IMR-90 (cell line): ENCODE data around the gene PBX4. TPM values are rescaled to one million over a fixed set of nuclear protein-coding genes. Genes with fewer than 3 reads are reported as not detected.

Experiments used
- ATAC-seq: fragments of 200-7000 bp; cut with Tn5 transposase; 2 replicates; pipeline ENCODE4 v1.9.1; 2020; ENCODE audit warnings: low read depth, mild to moderate bottlenecking, moderate library complexity
- BruUV-seq: library from RNA; stranded (reverse); fragments of 400-500 nt; replicated peaks from 2 replicates; lab custom pipeline; 2021; lab: Mats Ljungman, UMichigan
- CTCF ChIA-PET: fragments of 300-600 bp; formaldehyde crosslinking; extraction: SDS; loops from one replicate; lab custom pipeline; 2021; ENCODE audit warnings: antibody characterized with exemption; lab: Yijun Ruan, JAX
- POLR2A ChIA-PET: fragments of 300-600 bp; sonication (Branson Sonifier 250); formaldehyde crosslinking; loops from one replicate; lab custom pipeline; 2022; ENCODE audit warnings: antibody characterized with exemption; ENCODE audit not compliant: unreplicated experiment; lab: Charles Lee
- DNase-seq: peaks from one replicate; pipeline ENCODE4 v3.0.0; 2013
- H2AFZ ChIP-seq: replicated peaks from 2 replicates; pipeline ENCODE3; 2013; ENCODE audit warnings: low read length, mild to moderate bottlenecking; ENCODE audit not compliant: poor library complexity
- H2AK5ac ChIP-seq: 2 replicates; pipeline ENCODE4 v1.6.1; 2013; ENCODE audit warnings: low read depth, low read length, inconsistent platforms
- H2AK9ac ChIP-seq: replicated peaks from 2 replicates; pipeline ENCODE3; 2013; ENCODE audit warnings: mild to moderate bottlenecking, low read depth, low read length, moderate library complexity; ENCODE audit not compliant: poor library complexity
- H2BK120ac ChIP-seq: 2 replicates; pipeline ENCODE4 v1.6.1; 2013; ENCODE audit warnings: low read depth, low read length, inconsistent platforms
- H2BK15ac ChIP-seq: 3 replicates; pipeline ENCODE4 v1.6.1; 2013; ENCODE audit warnings: low read depth, low read length, inconsistent platforms
- H2BK20ac ChIP-seq: 2 replicates; pipeline ENCODE4 v1.6.1; 2013; ENCODE audit warnings: low read depth, mild to moderate bottlenecking, inconsistent platforms, low read length, moderate library complexity
- H2BK5ac ChIP-seq: 2 replicates; pipeline ENCODE4 v1.6.1; 2013; ENCODE audit warnings: mild to moderate bottlenecking, low read depth, low read length, inconsistent platforms; ENCODE audit not compliant: poor library complexity, severe bottlenecking
- H3K14ac ChIP-seq: replicated peaks from 2 replicates; pipeline ENCODE4 v1.6.1; 2013; ENCODE audit warnings: low read depth, low read length, inconsistent platforms
- H3K18ac ChIP-seq: 2 replicates; pipeline ENCODE4 v1.6.1; 2013; ENCODE audit warnings: low read depth, low read length, control low read depth
- H3K23ac ChIP-seq: 2 replicates; pipeline ENCODE4 v1.6.1; 2013; ENCODE audit warnings: low read depth, low read length, inconsistent platforms
- H3K27ac ChIP-seq: 2 replicates; pipeline ENCODE4 v1.5.1; 2013; ENCODE audit warnings: mild to moderate bottlenecking, control low read depth, low read length; ENCODE audit not compliant: insufficient read depth
- H3K27me3 ChIP-seq: 2 replicates; pipeline ENCODE4 v1.6.1; 2013; ENCODE audit warnings: low read length; ENCODE audit not compliant: control insufficient read depth, insufficient read depth
- H3K36me3 ChIP-seq: 2 replicates; pipeline ENCODE4 v1.6.1; 2013; ENCODE audit warnings: low read length, mixed read lengths; ENCODE audit not compliant: control insufficient read depth, insufficient read depth
- H3K4ac ChIP-seq: 2 replicates; pipeline ENCODE4 v1.6.1; 2013; ENCODE audit warnings: low read depth, low read length, inconsistent platforms
- H3K4me1 ChIP-seq: 2 replicates; pipeline ENCODE4 v1.6.1; 2013; ENCODE audit warnings: low read length, mixed read lengths; ENCODE audit not compliant: control insufficient read depth, insufficient read depth
- H3K4me2 ChIP-seq: 2 replicates; pipeline ENCODE4 v1.6.1; 2013; ENCODE audit warnings: low read depth, mild to moderate bottlenecking, control low read depth, low read length, moderate library complexity
- H3K4me3 ChIP-seq: 2 replicates; pipeline ENCODE4 v1.5.1; 2013; ENCODE audit warnings: low read depth, mild to moderate bottlenecking, control low read depth, low read length, moderate library complexity; ENCODE audit not compliant: insufficient read depth
- H3K56ac ChIP-seq: 2 replicates; pipeline ENCODE4 v1.6.1; 2013; ENCODE audit warnings: low read length, inconsistent platforms; ENCODE audit not compliant: insufficient read depth; ENCODE audit errors: extremely low read depth
- H3K79me1 ChIP-seq, 2 experiments: 2 replicates each; pipeline ENCODE4 v1.6.1; 2013; ENCODE audit warnings: low read length in 2 of 2, inconsistent platforms in 1 of 2, low read depth in 1 of 2
- H3K9ac ChIP-seq: 2 replicates; pipeline ENCODE4 v1.6.1; 2013; ENCODE audit warnings: low read depth, low read length, control low read depth
- H3K9me1 ChIP-seq: 2 replicates; pipeline ENCODE4 v1.6.1; 2013; ENCODE audit warnings: low read length, inconsistent platforms; ENCODE audit not compliant: insufficient read depth
- H3K9me3 ChIP-seq: 2 replicates; pipeline ENCODE4 v1.6.1; 2013; ENCODE audit warnings: low read length; ENCODE audit not compliant: control insufficient read depth, insufficient read depth
- H4K20me1 ChIP-seq: 2 replicates; pipeline ENCODE4 v1.6.1; 2013; ENCODE audit warnings: low read length, inconsistent platforms; ENCODE audit not compliant: insufficient read depth
- H4K5ac ChIP-seq: 2 replicates; pipeline ENCODE4 v1.6.1; 2013; ENCODE audit warnings: mild to moderate bottlenecking, low read depth, low read length, control low read depth
- H4K8ac ChIP-seq, 2 experiments: 2 replicates each; pipeline ENCODE4 v1.6.1; 2013; ENCODE audit warnings: low read depth in 2 of 2, low read length in 2 of 2, control low read depth in 1 of 2, inconsistent platforms in 1 of 2
- H4K91ac ChIP-seq: 2 replicates; pipeline ENCODE4 v1.6.1; 2013; ENCODE audit warnings: low read depth, low read length, inconsistent platforms; ENCODE audit not compliant: insufficient read depth
- BHLHE40 ChIP-seq: fragments of 150-350 bp; IDR thresholded peaks from 2 replicates; pipeline ENCODE4 v1.6.1; 2016; ENCODE audit warnings: mild to moderate bottlenecking, low read depth, low read length
- CEBPB ChIP-seq: IDR thresholded peaks from 2 replicates; pipeline ENCODE4 v1.6.1; 2012; ENCODE audit warnings: low read depth, low read length, improper control_type of control experiment
- FOS ChIP-seq: fragments of 150-350 bp; IDR thresholded peaks from 2 replicates; pipeline ENCODE4 v1.6.1; 2016; ENCODE audit warnings: low read depth, low read length
- MAFK ChIP-seq: IDR thresholded peaks from 2 replicates; pipeline ENCODE4 v1.6.1; 2012; ENCODE audit warnings: low read depth, low read length, improper control_type of control experiment
- RAD21 ChIP-seq: IDR thresholded peaks from 2 replicates; pipeline ENCODE4 v1.6.1; 2012; ENCODE audit warnings: low read length, improper control_type of control experiment
- RCOR1 ChIP-seq: IDR thresholded peaks from 2 replicates; pipeline ENCODE4 v1.6.1; 2012; ENCODE audit warnings: mild to moderate bottlenecking, low read length, improper control_type of control experiment; ENCODE audit not compliant: insufficient replicate concordance
- SMC3 ChIP-seq: fragments of 150-350 bp; IDR thresholded peaks from 2 replicates; pipeline ENCODE4 v1.6.1; 2016; ENCODE audit warnings: low read depth, mild to moderate bottlenecking, antibody characterized with exemption, low read length, moderate library complexity
- WGBS, 2 experiments: methylation state at CpG; one replicate each; pipeline versions ENCODE4 v1.1.5 to v1.1.7; 2013; ENCODE audit warnings: missing lambda C conversion rate in 2 of 2; ENCODE audit not compliant: insufficient read length in 1 of 2; ENCODE audit errors: extremely low coverage in 2 of 2; 5-methylcytosine and 5-hydroxymethylcytosine counted together
- dilution Hi-C: fragments of 300-500 bp; cut with HindIII; formaldehyde crosslinking; loops from one replicate; pipeline ENCODE4 v1.14.3; 2018; ENCODE audit warnings: low sequenced_read_pairs; ENCODE audit not compliant: unreplicated experiment
- in situ Hi-C: fragments of 300-500 bp; cut with MboI; formaldehyde crosslinking; loops from 3 replicates; pipeline ENCODE4 v1.14.3; 2019; ENCODE audit warnings: low sequenced_read_pairs, inconsistent platforms, mixed read lengths
- intact Hi-C: fragments of 100-400 bp; cut with micrococcal nuclease; formaldehyde crosslinking; loops from 2 replicates; pipeline ENCODE4 v1.10.0; 2022
- polyA plus RNA-seq, 3 experiments: library from polyadenylated mRNA; depleted of rRNA; stranded (reverse); fragments of >200 nt; gene quantifications; 2 replicates each; pipeline ENCODE4 v1.2.3, GENCODE V29; 2012; ENCODE audit warnings: low replicate concordance in 1 of 3
- total RNA-seq: library from RNA; depleted of rRNA; stranded (reverse); fragments of >200 nt; gene quantifications from 2 replicates; pipeline ENCODE4 v1.2.3, GENCODE V29; 2012
- TF ChIP-seq, protein P1 (sequence below): fragments of 150-350 bp; IDR thresholded peaks from 2 replicates; pipeline ENCODE4 v1.6.1; 2016; ENCODE audit warnings: low read depth, mild to moderate bottlenecking, low read length, moderate library complexity, borderline replicate concordance
- TF ChIP-seq, protein P2 (sequence below): conservative IDR thresholded peaks from 2 replicates; pipeline ENCODE4 v1.5.1; 2012; ENCODE audit warnings: mild to moderate bottlenecking, low read depth, low read length, improper control_type of control experiment

Gene PBX4
- total and polyA plus RNA-seq, 2 of the 4 experiments (the other 2 are of a cell fraction): 0.90 to 2.9 TPM

DNA sequence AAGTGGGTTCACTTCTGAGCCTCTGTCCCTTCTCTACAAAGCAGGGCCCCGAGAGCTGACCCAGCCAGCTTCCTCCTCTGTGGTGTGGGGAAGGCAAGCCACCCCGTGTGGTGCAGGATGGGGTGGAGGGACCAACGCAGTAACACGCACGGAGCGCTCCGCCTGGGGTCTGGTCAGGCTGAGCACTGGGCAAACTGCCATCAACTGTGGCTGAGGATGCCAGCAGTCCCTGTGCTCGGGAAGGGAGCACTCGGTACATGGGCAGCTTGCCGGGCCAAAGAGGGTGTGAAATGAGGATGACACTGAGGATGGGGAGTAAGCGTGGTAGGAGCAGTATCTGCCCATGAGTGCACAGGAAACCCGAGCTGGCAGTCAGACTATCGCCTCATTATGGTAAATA lies 32.6 kb upstream of the PBX4 start:
- no peaks in the 10 kb centered on the region for H4K20me1 ChIP-seq
- no peak overlapping the region for H3K4me2 ChIP-seq
- 88% methylated on average over 2 of the region's 13 CpGs; no CpG with 5 or more reads in 1 of the 2 experiments for WGBS, 2 experiments
- no peak overlapping the region for H2BK120ac ChIP-seq
- H2AK9ac ChIP-seq: no peak overlapping the region
- no peaks in the 10 kb centered on the region for H3K4me1 ChIP-seq
- BruUV-seq: no TSS peak
- TF ChIP-seq, protein P1, sequence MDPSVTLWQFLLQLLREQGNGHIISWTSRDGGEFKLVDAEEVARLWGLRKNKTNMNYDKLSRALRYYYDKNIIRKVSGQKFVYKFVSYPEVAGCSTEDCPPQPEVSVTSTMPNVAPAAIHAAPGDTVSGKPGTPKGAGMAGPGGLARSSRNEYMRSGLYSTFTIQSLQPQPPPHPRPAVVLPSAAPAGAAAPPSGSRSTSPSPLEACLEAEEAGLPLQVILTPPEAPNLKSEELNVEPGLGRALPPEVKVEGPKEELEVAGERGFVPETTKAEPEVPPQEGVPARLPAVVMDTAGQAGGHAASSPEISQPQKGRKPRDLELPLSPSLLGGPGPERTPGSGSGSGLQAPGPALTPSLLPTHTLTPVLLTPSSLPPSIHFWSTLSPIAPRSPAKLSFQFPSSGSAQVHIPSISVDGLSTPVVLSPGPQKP: no peak
- TF ChIP-seq SMC3: no peak
- no peak for TF ChIP-seq CEBPB
- no peak for TF ChIP-seq RCOR1
- TF ChIP-seq BHLHE40: no peak
- TF ChIP-seq MAFK: no peak
- no peak for TF ChIP-seq RAD21
- TF ChIP-seq, protein P2, sequence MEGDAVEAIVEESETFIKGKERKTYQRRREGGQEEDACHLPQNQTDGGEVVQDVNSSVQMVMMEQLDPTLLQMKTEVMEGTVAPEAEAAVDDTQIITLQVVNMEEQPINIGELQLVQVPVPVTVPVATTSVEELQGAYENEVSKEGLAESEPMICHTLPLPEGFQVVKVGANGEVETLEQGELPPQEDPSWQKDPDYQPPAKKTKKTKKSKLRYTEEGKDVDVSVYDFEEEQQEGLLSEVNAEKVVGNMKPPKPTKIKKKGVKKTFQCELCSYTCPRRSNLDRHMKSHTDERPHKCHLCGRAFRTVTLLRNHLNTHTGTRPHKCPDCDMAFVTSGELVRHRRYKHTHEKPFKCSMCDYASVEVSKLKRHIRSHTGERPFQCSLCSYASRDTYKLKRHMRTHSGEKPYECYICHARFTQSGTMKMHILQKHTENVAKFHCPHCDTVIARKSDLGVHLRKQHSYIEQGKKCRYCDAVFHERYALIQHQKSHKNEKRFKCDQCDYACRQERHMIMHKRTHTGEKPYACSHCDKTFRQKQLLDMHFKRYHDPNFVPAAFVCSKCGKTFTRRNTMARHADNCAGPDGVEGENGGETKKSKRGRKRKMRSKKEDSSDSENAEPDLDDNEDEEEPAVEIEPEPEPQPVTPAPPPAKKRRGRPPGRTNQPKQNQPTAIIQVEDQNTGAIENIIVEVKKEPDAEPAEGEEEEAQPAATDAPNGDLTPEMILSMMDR: no peak
- no peak for TF ChIP-seq FOS
- H3K36me3 ChIP-seq: peaks cover 80% of the 10 kb centered on the region
- no peak overlapping the region for H3K18ac ChIP-seq
- H3K56ac ChIP-seq: no peak overlapping the region
- no peak overlapping the region for H3K27ac ChIP-seq
- no peaks in the 10 kb centered on the region for H3K27me3 ChIP-seq
- intact Hi-C loops (no loop called here), dilution Hi-C loops (no loop called here), in situ Hi-C loops (no loop called here)
- CTCF ChIA-PET: no interaction called here
- no peak overlapping the region for H3K4ac ChIP-seq
- H2AFZ ChIP-seq: no peak overlapping the region
- H3K9me1 ChIP-seq: no peaks in the 10 kb centered on the region; the same call in 1 of the 2 replicates
- H3K79me1 ChIP-seq: peaks cover 0 to 3% of the 10 kb centered on the region in 2 experiments; a peak in 1 of 4 replicates
- H4K8ac ChIP-seq: no peak overlapping the region
- H2BK20ac ChIP-seq: no peak overlapping the region
- POLR2A ChIA-PET: no interaction called here
- ATAC-seq: no peak
- no peak overlapping the region for H2AK5ac ChIP-seq
- no peaks in the 10 kb centered on the region for H3K9me3 ChIP-seq
- H2BK5ac ChIP-seq: no peak overlapping the region
- no peak overlapping the region for H3K4me3 ChIP-seq
- no peak overlapping the region for H3K9ac ChIP-seq
- no peak overlapping the region for H3K23ac ChIP-seq
- H3K14ac ChIP-seq: no peak overlapping the region
- H4K91ac ChIP-seq: no peak overlapping the region
- no peak overlapping the region for H4K5ac ChIP-seq
- no peak overlapping the region for H2BK15ac ChIP-seq
- no peak for DNase-seq
